MM.1S (cell line): ENCODE measurements around the gene LCE1D.

Source experiments
- DNase-seq: peaks from one replicate; pipeline ENCODE4 v3.0.0-alpha.2; 2015
- H2AFZ ChIP-seq: fragments of 300-600 bp; sonication (generic); 2 replicates; pipeline ENCODE4 v1.6.0; 2016; ENCODE audit warnings: antibody characterized with exemption, low read length
- H3F3A ChIP-seq: fragments of 300-600 bp; sonication (generic); 2 replicates; pipeline ENCODE4 v1.6.1; 2016; ENCODE audit warnings: mild to moderate bottlenecking, antibody characterized with exemption, low read length, moderate library complexity, mixed read lengths; ENCODE audit not compliant: insufficient read depth
- H3K27ac ChIP-seq: fragments of 300-600 bp; sonication (generic); 2 replicates; pipeline ENCODE4 v1.5.1; 2016; ENCODE audit warnings: mild to moderate bottlenecking, low read length
- H3K27me3 ChIP-seq: fragments of 300-600 bp; sonication (generic); replicated peaks from 2 replicates; pipeline ENCODE4 v1.6.0; 2016; ENCODE audit warnings: low read length; ENCODE audit not compliant: insufficient read depth
- H3K36me3 ChIP-seq: fragments of 300-600 bp; sonication (generic); replicated peaks from 2 replicates; pipeline ENCODE4 v1.6.1; 2016; ENCODE audit warnings: mild to moderate bottlenecking, low read length, mixed read lengths; ENCODE audit not compliant: insufficient read depth
- H3K4me1 ChIP-seq: fragments of 300-600 bp; sonication (generic); 2 replicates; pipeline ENCODE4 v1.6.1; 2016; ENCODE audit warnings: low read length, mixed read lengths
- H3K4me2 ChIP-seq: fragments of 300-600 bp; sonication (generic); 2 replicates; pipeline ENCODE4 v1.6.0; 2016; ENCODE audit warnings: low read depth, low read length
- H3K4me3 ChIP-seq: fragments of 300-600 bp; sonication (generic); 2 replicates; pipeline ENCODE4 v1.5.1; 2016; ENCODE audit warnings: low read length, mixed read lengths
- H3K79me2 ChIP-seq: fragments of 300-600 bp; sonication (generic); 2 replicates; pipeline ENCODE4 v1.6.1; 2016; ENCODE audit warnings: mixed run types, low read length, mixed read lengths
- H3K9ac ChIP-seq: fragments of 300-600 bp; sonication (generic); 2 replicates; pipeline ENCODE4 v1.6.1; 2016; ENCODE audit warnings: low read length, mixed read lengths
- H3K9me2 ChIP-seq: fragments of 300-600 bp; sonication (generic); replicated peaks from 2 replicates; pipeline ENCODE4 v1.6.1; 2016; ENCODE audit warnings: mild to moderate bottlenecking, low read length, mixed read lengths; ENCODE audit not compliant: insufficient read depth
- H3K9me3 ChIP-seq: fragments of 300-600 bp; sonication (generic); replicated peaks from 2 replicates; pipeline ENCODE4 v1.6.1; 2016; ENCODE audit warnings: mild to moderate bottlenecking, low read length, mixed read lengths; ENCODE audit not compliant: insufficient read depth
- H4K20me1 ChIP-seq: fragments of 300-600 bp; sonication (generic); 2 replicates; pipeline ENCODE4 v1.6.1; 2016; ENCODE audit warnings: mild to moderate bottlenecking, low read length, moderate library complexity, mixed read lengths; ENCODE audit not compliant: insufficient read depth
- CTCF ChIP-seq: fragments of 300-600 bp; sonication (generic); IDR thresholded peaks from 2 replicates; pipeline ENCODE4 v1.5.1; 2016; ENCODE audit warnings: antibody characterized with exemption, low read length, mixed read lengths
- EZH2 ChIP-seq: fragments of 300-600 bp; sonication (generic); optimal IDR thresholded peaks from 2 replicates; pipeline ENCODE3; 2017; ENCODE audit warnings: low read depth, mild to moderate bottlenecking, antibody characterized with exemption, low read length, mixed read lengths
- EZH2phosphoT487 ChIP-seq: fragments of 300-600 bp; sonication (generic); IDR thresholded peaks from 2 replicates; pipeline ENCODE4 v1.6.1; 2018; ENCODE audit warnings: antibody characterized with exemption, low read length

Gene LCE1D

GRCh38 chr1:152817309-152817708 is 20.8 kb downstream of the LCE1D start:
- Histone ChIP-seq H3K27me3 (no peaks in the 10 kb centered on the region), H3K9ac (no peak overlapping the region), H3K27ac (no peak overlapping the region), H3K79me2 (no peaks in the 10 kb centered on the region), H3K4me2 (no peak overlapping the region), H3K9me2 (no peaks in the 10 kb centered on the region), H3K36me3 (no peaks in the 10 kb centered on the region), H3F3A (no peaks in the 10 kb centered on the region), H4K20me1 (no peaks in the 10 kb centered on the region), H3K4me3 (no peak overlapping the region), H3K4me1 (no peaks in the 10 kb centered on the region), H3K9me3 (no peaks in the 10 kb centered on the region), H2AFZ (no peak overlapping the region; the same call in 1 of the 2 replicates)
- TF ChIP-seq EZH2phosphoT487 (no peak), EZH2 (no peak), CTCF (no peak)
- no peak for DNase-seq

- no peak overlapping the region for H3K27ac ChIP-seq
- DNase-seq = no peak
- 0 out of 2 replicates have a peak overlapping the region, but pooled peaks have one; percentile 4 for H2AFZ ChIP-seq
- no peaks in the 10 kb centered on the region for H3K9me3 ChIP-seq
- H3K36me3 ChIP-seq = no peaks in the 10 kb centered on the region
- TF ChIP-seq EZH2phosphoT487 = no peak
- no peak for TF ChIP-seq CTCF
- no peak for TF ChIP-seq EZH2
- no peak overlapping the region for H3K9ac ChIP-seq
- no peaks in the 10 kb centered on the region for H3K9me2 ChIP-seq
- no peaks in the 10 kb centered on the region for H4K20me1 ChIP-seq
- H3K4me1 ChIP-seq = no peaks in the 10 kb centered on the region
- H3K4me3 ChIP-seq = no peak overlapping the region
- no peak overlapping the region for H3K4me2 ChIP-seq
- H3K79me2 ChIP-seq = no peaks in the 10 kb centered on the region
- H3K27me3 ChIP-seq = no peaks in the 10 kb centered on the region
- H3F3A ChIP-seq = no peaks in the 10 kb centered on the region
Measured at GRCh38 chr1:152823294-152823693, 26.8 kb downstream of the LCE1D start.

GRCh38 chr1:152824964-152825363 is 28.4 kb downstream of the LCE1D start:
- H4K20me1 ChIP-seq = no peaks in the 10 kb centered on the region
- no peak overlapping the region for H3K9ac ChIP-seq
- H3K79me2 ChIP-seq = no peaks in the 10 kb centered on the region
- TF ChIP-seq CTCF = no peak
- H3K9me3 ChIP-seq = no peaks in the 10 kb centered on the region
- H3K36me3 ChIP-seq = no peaks in the 10 kb centered on the region
- H3K4me3 ChIP-seq = no peak overlapping the region
- H2AFZ ChIP-seq = no peak overlapping the region
- H3K27me3 ChIP-seq = no peaks in the 10 kb centered on the region
- H3F3A ChIP-seq = no peaks in the 10 kb centered on the region
- H3K4me2 ChIP-seq = no peak overlapping the region
- no peak overlapping the region for H3K27ac ChIP-seq
- no peaks in the 10 kb centered on the region for H3K9me2 ChIP-seq
- H3K4me1 ChIP-seq = no peaks in the 10 kb centered on the region
- no peak for DNase-seq

GRCh38 chr1:152827173-152827572 is 30.7 kb downstream of the LCE1D start, which contains the start of gene LCE1A:
Gene LCE1A (plus strand): TSS chr1:152827473. CDS start chr1:152827473, 0 bp downstream.
- Histone ChIP-seq H3K4me2 (no peak within 1 kb of the TSS), H3K27me3 (no peaks in the 10 kb centered on the region), H3K9me2 (no peaks in the 10 kb centered on the region), H2AFZ (no peak within 1 kb of the TSS), H3K4me3 (no peak within 1 kb of the TSS), H3K36me3 (no peaks in the 10 kb centered on the region), H3F3A (no peaks in the 10 kb centered on the region), H3K4me1 (no peaks in the 10 kb centered on the region), H3K9ac (no peak within 1 kb of the TSS), H3K79me2 (no peaks in the 10 kb centered on the region), H3K27ac (no peak within 1 kb of the TSS), H3K9me3 (no peaks in the 10 kb centered on the region), H4K20me1 (no peaks in the 10 kb centered on the region)
- TF ChIP-seq EZH2phosphoT487 (no peak), EZH2 (no peak), CTCF (no peak)
- no peak for DNase-seq
